GM10248 (cell line): ENCODE measurements around the gene ZNF789.

Experiments used
- CTCF ChIA-PET: fragments of 300-600 bp; sonication (Branson Sonifier 250); formaldehyde crosslinking; extraction: SDS; loops from one replicate; lab custom pipeline; 2021; ENCODE audit warnings: antibody characterized with exemption; lab: Yijun Ruan, JAX
- POLR2A ChIA-PET: fragments of 350-650 bp; sonication (Branson Sonifier 250); formaldehyde crosslinking; extraction: SDS; loops from one replicate; lab custom pipeline; 2020; ENCODE audit warnings: antibody characterized with exemption; lab: Yijun Ruan, JAX
- DNase-seq: peaks from one replicate; pipeline ENCODE4 v3.0.0; 2012; ENCODE audit errors: extremely low spot score
- CTCF ChIP-seq: IDR thresholded peaks from 2 replicates; pipeline ENCODE4 v1.5.1; 2012; ENCODE audit warnings: mild to moderate bottlenecking, low read depth; ENCODE audit errors: extremely low read depth, missing control alignments, control extremely low read depth

ZNF789 gene

DNA sequence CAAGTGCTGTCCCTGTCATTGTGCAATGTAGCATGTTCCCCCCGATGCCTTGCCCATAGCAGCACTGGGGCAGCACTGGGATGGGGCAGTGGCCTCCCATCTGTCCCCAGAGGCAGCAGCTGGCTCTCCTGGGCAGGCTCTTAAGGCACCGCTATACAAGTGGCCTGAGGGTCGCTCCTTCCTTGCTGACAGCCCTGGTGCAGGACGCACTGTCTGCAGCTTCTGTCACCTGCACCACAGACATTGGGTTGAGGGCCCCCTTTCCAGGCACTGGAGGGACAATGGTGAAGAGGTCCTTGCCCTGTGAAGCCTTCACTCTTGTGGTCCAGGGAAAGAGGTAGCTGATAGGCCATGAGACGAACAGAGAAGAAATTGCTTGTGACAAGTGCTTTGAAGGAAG is 23.4 kb upstream of the ZNF789 start:
- TF ChIP-seq CTCF = no peak
- DNase-seq = no peak
- POLR2A ChIA-PET = no interaction called here
- CTCF ChIA-PET = interaction anchor here (1.1 to 3.4 kb wide), 2 partner anchors 11 to 18 kb away, joined by 3 to 9 read pairs; no protein-coding TSS in a partner anchor

DNA sequence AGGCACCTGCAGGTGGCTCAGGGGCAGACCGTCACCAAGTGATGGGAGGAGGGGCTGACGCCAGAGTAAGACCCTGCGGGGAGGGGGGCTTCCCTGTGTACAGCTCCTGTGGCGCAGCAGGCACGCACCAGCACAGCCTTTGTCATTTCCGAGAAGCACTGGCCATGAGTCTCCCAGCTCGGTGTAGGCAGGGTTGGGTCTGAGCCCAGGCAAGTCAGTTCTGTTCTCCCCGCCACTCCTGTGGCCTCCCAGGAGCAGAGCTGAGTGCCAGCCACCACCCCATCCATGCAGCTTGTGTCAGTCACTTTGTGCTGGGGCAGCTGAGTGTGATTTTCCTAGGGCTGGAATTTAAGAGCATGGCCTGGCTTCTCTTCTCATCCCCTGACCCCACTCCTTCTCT is 20.8 kb upstream of the ZNF789 start:
- CTCF ChIA-PET = no interaction called here
- no peak for DNase-seq
- TF ChIP-seq CTCF = no peak
- POLR2A ChIA-PET = no interaction called here

- DNase-seq = no peak
- ChIA-PET POLR2A (no interaction called here), CTCF (no interaction called here)
- TF ChIP-seq CTCF = no peak
These were observed 20.1 kb upstream of the ZNF789 start for GRCh38 chr7:99452541-99452940.

DNA sequence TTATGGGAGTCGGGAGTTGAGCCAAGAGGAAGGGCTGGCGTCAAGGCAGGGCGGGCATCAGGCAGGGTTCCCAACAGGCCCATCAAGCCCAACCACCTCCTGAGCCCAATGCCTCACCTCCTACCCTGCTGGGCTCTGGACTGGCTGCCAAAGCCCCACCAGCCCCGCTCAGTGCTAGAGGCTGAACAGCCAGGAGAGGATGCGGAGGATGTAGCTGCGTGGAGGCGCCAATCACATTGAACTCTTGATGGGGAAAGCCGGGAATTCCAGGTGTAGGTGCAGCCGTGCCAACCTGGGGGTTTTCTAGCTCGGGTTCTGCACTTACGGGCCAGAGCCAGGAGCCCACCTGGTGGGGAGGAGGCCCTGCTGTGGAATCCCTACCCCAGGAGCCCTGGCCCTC is 19.6 kb upstream of the ZNF789 start:
- POLR2A ChIA-PET = no interaction called here
- CTCF ChIA-PET = no interaction called here
- no peak for DNase-seq
- TF ChIP-seq CTCF = no peak

- CTCF ChIA-PET = interaction anchor here (1.2 kb wide), 1 partner anchor 13 kb away, joined by 3 read pairs; no protein-coding TSS in a partner anchor
- no peak for DNase-seq
- no peak for TF ChIP-seq CTCF
- POLR2A ChIA-PET = interaction anchor here (0.6 to 0.7 kb wide), 2 partner anchors 16 to 17 kb away, joined by 3 read pairs; partner anchors contain the start of genes CPSF4 and PTCD1
These were observed 16.8 kb upstream of the ZNF789 start for GRCh38 chr7:99455874-99456273.

DNA sequence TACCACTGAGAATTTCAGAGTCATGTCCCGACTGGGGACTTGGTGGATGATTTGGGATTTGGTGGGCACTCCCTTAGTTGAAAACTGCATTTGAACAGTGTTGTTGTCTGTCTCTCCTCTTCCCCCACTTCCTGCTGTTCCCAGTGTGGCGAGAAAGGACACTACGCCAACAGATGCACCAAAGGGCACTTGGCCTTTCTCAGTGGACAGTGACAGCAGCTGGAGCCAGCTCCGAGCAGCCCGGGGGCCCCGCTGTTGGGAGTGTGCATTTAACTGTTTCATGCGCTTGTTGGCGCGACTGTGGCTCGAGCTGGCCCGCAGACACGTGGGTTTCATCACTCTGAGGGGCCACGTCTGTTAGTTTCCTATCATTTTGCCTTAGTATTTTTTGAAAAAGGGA is 16.4 kb upstream of the ZNF789 start:
- no peak for DNase-seq
- ChIA-PET POLR2A (no interaction called here), CTCF (no interaction called here)
- TF ChIP-seq CTCF = no peak
